Measurements from ENCODE around the gene LRRK1. TPM values are rescaled to one million over a fixed set of nuclear protein-coding genes. Genes with fewer than 3 reads are reported as not detected.

The LRRK1 gene
- total and polyA plus RNA-seq, 2 experiments from 2014 or later: 2.6 to 4.5 TPM

DNA sequence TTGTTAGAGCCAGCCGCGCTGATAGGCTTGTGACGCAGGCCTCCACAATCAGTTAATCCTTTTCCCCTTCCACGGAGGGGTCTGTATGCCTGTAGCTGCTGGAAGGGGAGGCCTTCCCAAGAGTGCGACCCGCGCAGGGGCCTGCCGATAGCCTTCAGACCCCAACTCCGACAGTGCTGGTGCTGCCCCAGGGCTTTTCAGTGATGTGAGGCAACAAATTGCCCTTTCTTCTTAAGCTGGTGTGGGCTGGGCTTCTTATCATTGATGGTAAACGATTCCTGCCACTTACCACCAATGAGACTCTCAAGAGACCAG is 189.3 kb downstream of the LRRK1 start (continued):
- TF ChIP-seq, protein P1, sequence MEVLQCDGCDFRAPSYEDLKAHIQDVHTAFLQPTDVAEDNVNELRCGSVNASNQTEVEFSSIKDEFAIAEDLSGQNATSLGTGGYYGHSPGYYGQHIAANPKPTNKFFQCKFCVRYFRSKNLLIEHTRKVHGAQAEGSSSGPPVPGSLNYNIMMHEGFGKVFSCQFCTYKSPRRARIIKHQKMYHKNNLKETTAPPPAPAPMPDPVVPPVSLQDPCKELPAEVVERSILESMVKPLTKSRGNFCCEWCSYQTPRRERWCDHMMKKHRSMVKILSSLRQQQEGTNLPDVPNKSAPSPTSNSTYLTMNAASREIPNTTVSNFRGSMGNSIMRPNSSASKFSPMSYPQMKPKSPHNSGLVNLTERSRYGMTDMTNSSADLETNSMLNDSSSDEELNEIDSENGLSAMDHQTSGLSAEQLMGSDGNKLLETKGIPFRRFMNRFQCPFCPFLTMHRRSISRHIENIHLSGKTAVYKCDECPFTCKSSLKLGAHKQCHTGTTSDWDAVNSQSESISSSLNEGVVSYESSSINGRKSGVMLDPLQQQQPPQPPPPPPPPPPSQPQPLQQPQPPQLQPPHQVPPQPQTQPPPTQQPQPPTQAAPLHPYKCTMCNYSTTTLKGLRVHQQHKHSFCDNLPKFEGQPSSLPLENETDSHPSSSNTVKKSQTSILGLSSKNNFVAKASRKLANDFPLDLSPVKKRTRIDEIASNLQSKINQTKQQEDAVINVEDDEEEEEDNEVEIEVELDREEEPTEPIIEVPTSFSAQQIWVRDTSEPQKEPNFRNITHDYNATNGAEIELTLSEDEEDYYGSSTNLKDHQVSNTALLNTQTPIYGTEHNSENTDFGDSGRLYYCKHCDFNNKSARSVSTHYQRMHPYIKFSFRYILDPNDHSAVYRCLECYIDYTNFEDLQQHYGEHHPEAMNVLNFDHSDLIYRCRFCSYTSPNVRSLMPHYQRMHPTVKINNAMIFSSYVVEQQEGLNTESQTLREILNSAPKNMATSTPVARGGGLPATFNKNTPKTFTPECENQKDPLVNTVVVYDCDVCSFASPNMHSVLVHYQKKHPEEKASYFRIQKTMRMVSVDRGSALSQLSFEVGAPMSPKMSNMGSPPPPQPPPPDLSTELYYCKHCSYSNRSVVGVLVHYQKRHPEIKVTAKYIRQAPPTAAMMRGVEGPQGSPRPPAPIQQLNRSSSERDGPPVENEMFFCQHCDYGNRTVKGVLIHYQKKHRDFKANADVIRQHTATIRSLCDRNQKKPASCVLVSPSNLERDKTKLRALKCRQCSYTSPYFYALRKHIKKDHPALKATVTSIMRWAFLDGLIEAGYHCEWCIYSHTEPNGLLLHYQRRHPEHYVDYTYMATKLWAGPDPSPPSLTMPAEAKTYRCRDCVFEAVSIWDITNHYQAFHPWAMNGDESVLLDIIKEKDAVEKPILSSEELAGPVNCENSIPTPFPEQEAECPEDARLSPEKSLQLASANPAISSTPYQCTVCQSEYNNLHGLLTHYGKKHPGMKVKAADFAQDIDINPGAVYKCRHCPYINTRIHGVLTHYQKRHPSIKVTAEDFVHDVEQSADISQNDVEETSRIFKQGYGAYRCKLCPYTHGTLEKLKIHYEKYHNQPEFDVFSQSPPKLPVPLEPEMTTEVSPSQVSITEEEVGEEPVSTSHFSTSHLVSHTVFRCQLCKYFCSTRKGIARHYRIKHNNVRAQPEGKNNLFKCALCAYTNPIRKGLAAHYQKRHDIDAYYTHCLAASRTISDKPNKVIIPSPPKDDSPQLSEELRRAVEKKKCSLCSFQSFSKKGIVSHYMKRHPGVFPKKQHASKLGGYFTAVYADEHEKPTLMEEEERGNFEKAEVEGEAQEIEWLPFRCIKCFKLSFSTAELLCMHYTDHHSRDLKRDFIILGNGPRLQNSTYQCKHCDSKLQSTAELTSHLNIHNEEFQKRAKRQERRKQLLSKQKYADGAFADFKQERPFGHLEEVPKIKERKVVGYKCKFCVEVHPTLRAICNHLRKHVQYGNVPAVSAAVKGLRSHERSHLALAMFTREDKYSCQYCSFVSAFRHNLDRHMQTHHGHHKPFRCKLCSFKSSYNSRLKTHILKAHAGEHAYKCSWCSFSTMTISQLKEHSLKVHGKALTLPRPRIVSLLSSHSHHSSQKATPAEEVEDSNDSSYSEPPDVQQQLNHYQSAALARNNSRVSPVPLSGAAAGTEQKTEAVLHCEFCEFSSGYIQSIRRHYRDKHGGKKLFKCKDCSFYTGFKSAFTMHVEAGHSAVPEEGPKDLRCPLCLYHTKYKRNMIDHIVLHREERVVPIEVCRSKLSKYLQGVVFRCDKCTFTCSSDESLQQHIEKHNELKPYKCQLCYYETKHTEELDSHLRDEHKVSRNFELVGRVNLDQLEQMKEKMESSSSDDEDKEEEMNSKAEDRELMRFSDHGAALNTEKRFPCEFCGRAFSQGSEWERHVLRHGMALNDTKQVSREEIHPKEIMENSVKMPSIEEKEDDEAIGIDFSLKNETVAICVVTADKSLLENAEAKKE (CRISPR knock-in tag; IDR thresholded peaks at IDR 0.05): no peak

DNA sequence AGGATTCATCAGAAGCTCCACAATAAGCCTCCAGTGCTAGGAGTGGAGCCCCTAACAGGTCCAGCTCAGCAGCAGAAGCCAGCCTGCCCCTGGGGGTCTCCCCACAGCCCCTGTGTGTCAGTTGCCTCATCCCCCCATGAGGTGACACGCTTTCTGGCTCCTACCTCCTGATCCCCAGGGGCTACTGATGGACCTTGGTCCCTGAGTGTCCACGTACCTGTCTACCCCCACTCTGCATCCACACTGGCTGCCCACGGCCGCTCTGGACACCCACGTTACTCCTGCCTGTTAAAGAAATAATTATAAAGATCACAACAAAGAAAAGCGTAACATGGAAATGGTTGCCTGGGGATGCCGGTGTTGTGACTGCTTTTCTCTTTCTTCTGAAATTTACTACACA is 189.6 kb downstream of the LRRK1 start:
- H3K27ac Mint-ChIP-seq: no peak overlapping the region
- no peak for TF ChIP-seq CREB1 (CRISPR knock-in tag; IDR thresholded peaks at IDR 0.05; ENCODE audit: low read depth)
- TF ChIP-seq, protein P1 (CRISPR knock-in tag; IDR thresholded peaks at IDR 0.05): no peak
- TF ChIP-seq ZNF331 (CRISPR knock-in tag; IDR thresholded peaks at IDR 0.05; ENCODE audit: low read depth): no peak
- TF ChIP-seq, protein P2, sequence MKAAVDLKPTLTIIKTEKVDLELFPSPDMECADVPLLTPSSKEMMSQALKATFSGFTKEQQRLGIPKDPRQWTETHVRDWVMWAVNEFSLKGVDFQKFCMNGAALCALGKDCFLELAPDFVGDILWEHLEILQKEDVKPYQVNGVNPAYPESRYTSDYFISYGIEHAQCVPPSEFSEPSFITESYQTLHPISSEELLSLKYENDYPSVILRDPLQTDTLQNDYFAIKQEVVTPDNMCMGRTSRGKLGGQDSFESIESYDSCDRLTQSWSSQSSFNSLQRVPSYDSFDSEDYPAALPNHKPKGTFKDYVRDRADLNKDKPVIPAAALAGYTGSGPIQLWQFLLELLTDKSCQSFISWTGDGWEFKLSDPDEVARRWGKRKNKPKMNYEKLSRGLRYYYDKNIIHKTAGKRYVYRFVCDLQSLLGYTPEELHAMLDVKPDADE (IDR thresholded peaks at IDR 0.05): no peak
- TF ChIP-seq POLR2AphosphoS5 (IDR thresholded peaks at IDR 0.05; ENCODE audit: low read depth): no peak
- TF ChIP-seq EZH2phosphoT487 (IDR thresholded peaks at IDR 0.05; ENCODE audit: unreplicated experiment): no peak
- TF ChIP-seq, protein P3, sequence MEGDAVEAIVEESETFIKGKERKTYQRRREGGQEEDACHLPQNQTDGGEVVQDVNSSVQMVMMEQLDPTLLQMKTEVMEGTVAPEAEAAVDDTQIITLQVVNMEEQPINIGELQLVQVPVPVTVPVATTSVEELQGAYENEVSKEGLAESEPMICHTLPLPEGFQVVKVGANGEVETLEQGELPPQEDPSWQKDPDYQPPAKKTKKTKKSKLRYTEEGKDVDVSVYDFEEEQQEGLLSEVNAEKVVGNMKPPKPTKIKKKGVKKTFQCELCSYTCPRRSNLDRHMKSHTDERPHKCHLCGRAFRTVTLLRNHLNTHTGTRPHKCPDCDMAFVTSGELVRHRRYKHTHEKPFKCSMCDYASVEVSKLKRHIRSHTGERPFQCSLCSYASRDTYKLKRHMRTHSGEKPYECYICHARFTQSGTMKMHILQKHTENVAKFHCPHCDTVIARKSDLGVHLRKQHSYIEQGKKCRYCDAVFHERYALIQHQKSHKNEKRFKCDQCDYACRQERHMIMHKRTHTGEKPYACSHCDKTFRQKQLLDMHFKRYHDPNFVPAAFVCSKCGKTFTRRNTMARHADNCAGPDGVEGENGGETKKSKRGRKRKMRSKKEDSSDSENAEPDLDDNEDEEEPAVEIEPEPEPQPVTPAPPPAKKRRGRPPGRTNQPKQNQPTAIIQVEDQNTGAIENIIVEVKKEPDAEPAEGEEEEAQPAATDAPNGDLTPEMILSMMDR (conservative IDR thresholded peaks at IDR 0.05; ENCODE audit: low read depth in 2 of 2): no peak

More for the DNA sequence above, 189.6 kb downstream of the LRRK1 start:
- Mint-ChIP-seq H3K4me3 (no peak overlapping the region), H3K9me3 (no peaks in the 10 kb centered on the region; the same call in 2 of the 3 replicates), H3K4me1 (peaks cover 13% of the 10 kb centered on the region), H3K27me3 (ENCODE audit: insufficient read depth, low read depth, poor library complexity) (peaks cover 8% of the 10 kb centered on the region), H3K36me3 (ENCODE audit: low read depth) (peaks cover 3% of the 10 kb centered on the region; the same call in 1 of the 3 replicates)
- no peaks in the 10 kb centered on the region for H4K20me1 ChIP-seq (replicated peaks; ENCODE audit: insufficient read depth)
- no peak overlapping the region for H3K4me2 ChIP-seq
- H3K27me3 ChIP-seq (ENCODE audit: insufficient read depth): no peaks in the 10 kb centered on the region
- H3K4me1 ChIP-seq (ENCODE audit: insufficient read depth): peaks cover 12% of the 10 kb centered on the region; the same call in 1 of the 2 replicates
- no peak overlapping the region for H3K4me3 ChIP-seq
- no peak overlapping the region for H2AFZ ChIP-seq
- H3K79me2 ChIP-seq (replicated peaks; ENCODE audit: insufficient read depth): no peaks in the 10 kb centered on the region
- DNase-seq (ENCODE audit: low spot score): no peak
- no peaks in the 10 kb centered on the region for H3F3A ChIP-seq (replicated peaks; ENCODE audit: low read depth)
- no peak overlapping the region for H3K27ac ChIP-seq (ENCODE audit: low read depth)
- H3K36me3 ChIP-seq (ENCODE audit: insufficient read depth): no peaks in the 10 kb centered on the region
- ATAC-seq: no peak
- H3K9me2 ChIP-seq (ENCODE audit: insufficient read depth): no peaks in the 10 kb centered on the region

Measured in GM23338 (cell line).